ENCODE measurements around the gene SYT2. TPM values are rescaled to one million over a fixed set of nuclear protein-coding genes. Genes with fewer than 3 reads are reported as not detected.

SYT2 gene
- polyA plus RNA-seq, 10 donors, result 0.27 to 0.94 (median 0.39) TPM

GRCh38 chr1:202704601-202705000 lies 5.7 kb downstream of the SYT2 start:
- DNase-seq, result no peak

DNA sequence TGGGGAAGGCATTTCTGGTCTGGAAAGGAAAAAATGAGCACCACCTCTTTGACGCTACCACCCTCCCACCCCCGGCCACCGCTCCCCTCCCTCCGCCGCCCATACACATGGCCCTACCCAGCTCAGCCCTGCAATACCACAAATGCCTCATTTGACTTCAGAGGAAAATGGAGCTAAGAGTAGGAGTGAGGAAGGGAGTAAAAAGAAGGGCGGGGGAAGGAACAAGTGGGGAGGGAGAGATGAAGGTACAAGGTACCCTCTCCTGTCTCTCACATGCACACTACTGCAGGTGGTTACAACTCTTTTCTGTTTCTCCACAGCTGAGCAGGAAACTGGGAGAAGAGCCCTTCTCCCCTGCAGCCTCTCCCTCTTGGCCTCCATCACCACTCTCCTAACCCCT lies 7.1 kb downstream of the SYT2 start:
- DNase-seq, result no peak

DNA sequence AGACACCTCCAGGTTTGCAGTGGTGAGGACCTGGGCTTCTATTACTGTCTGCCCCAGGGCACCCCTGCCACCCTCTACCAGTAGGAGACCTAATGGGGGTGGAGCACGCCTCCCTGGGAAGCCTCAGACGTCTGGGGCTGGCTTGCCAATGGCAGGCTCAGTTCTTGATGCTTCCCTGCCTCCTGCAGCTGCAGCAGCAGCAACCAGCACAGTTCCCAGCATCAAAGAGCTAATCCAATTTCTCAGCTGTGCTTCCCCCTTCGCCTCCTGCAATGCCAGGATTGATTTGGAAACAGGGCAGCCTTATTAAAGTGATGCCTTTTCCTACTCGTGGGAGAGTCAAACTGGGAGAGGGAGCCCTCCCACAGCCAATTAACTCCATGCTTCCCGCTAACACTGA lies 8.2 kb downstream of the SYT2 start:
- DNase-seq, result no peak

DNA sequence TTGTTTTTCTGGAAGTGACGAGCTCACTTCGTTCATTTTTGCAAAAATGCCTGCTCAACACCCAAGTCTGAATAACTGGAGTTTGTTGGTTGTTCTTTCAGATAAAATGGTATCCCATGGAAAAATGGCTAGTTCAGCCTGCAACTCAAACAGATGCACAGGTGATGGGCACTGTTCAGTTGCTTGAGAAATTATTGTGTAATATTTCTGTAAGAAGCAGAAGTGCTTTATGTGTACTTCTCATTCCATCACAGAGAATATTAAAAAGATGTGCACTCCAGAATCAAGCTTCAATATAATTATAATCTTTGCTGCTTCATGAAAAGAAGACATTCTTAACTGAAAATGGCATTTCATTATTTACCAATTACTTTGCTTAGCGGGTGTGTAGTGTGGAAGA lies 9.1 kb downstream of the SYT2 start:
- DNase-seq, result no peak

DNA sequence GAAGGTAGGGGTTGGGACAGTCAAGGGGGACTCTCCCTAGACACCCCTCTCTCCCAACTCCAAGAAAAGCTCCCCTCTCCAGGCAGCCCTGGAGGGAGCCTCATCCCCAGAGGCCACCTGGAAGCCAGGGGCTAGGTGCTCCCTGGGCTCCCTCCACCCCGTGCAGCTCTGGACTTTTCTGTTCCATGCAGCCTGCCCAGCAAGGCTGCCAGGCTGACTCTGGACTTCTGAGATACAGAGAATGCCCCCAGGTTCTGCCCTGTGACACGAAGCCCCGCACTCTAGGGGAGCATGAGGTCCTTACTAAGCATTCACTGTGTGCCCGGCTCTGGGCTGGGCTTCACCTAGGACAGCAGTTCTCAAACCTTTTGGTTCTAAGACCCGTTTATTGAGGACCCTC lies 10.2 kb downstream of the SYT2 start:
- no peak for DNase-seq

DNA sequence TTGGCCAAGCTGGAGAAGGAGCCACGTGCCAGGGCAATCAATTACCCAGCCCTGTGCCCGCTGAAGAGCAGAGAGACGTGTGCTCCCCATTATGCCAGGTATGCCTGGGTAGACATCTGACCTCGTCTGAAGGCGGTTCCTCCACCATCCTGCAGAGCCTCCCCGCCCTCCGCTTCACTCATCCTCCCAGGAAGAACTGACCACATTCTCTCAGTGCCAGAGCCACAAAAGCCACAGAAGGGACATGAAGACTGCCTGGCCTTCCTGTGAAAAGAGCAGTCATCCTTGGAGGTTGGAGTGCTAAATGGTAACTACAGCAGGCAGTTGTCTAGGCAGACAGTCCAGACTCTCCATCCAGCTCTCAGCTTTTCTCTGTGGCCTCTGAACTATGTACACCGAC lies 12.0 kb downstream of the SYT2 start:
- DNase-seq, result no peak

DNA sequence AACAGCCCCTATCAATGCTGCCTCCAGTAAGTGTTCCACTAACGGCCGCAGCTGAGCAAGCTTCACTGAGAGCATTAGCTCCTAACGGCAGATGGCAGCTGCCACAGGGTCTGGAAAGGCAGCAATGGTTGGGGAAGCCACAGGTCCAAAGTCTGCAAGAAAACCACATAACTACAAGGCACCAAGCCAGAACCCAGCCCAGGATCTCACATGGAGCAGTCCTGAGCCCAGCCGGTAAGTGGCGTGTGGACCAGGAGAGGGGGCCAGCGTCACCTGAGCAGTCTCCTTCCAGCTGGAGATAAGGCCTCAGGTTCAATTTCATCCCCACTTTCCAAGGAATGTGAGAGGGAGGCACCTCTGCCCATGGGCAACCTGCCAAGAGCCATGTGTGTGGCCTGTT lies 13.2 kb downstream of the SYT2 start:
- DNase-seq, result no peak

DNA sequence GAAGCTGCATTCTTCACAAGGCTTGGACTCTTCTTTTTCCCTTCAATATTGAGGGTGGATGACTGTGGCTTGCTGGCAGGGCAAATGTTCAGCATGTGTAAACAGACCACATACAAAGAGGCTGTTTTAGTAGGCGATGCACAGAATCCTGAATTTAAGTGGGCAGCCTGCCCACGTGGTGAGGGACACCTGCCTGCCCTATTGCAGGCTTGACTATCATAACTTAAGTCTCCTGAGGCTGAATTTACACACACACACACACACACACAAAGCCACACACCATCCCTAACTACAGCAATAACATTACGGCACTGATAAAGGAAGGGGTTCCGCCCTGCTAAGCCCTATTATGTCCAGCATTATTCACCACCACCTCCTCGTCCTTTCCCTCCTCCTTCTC lies 15.9 kb downstream of the SYT2 start:
- DNase-seq, result no peak

- DNase-seq, result peak; percentile 59 to 85 (median 82)
Observed at GRCh38 chr1:202692959-202693555, 17.2 kb downstream of the SYT2 start.

DNA sequence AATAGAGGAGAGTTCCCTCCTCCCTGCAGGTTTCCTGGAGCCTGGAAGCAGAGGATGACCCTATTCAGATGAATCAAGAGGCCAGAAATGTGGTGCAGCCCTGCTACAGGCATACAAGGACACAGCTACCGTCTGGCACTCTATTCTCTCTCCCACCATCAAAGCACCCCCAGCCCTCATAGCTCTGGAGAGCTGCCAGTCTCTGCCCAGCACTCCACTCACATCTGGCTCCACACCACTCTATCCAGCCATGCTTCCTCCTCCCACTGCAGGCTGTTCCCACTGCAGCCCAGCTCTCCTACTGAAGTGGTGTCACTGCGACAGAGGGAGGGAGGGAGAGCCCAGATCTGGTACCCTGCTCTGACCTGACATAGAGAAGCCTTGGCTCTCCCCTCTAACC lies 18.4 kb downstream of the SYT2 start:
- no peak for DNase-seq

- DNase-seq, result no peak
Observed at GRCh38 chr1:202689493-202690342, 20.5 kb downstream of the SYT2 start.

DNA sequence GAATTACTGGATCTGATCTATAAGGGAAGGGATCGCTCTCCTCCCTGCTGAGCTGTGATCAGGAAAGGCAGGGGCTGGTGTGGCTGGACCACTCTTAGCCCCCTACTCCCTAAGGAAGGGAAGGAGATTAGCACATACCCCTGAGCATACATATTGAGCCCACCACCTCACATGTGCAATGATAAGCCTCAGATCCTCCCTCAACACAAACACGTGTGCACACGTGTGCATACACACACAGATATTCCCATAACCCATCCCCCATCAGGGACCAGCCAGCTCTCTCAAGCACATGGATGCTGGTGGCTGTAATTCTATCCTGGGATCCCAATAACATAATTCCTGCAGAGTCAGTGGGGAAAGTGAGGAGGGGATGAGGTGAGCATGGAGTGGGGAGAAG lies 21.2 kb downstream of the SYT2 start:
- no peak for DNase-seq

DNA sequence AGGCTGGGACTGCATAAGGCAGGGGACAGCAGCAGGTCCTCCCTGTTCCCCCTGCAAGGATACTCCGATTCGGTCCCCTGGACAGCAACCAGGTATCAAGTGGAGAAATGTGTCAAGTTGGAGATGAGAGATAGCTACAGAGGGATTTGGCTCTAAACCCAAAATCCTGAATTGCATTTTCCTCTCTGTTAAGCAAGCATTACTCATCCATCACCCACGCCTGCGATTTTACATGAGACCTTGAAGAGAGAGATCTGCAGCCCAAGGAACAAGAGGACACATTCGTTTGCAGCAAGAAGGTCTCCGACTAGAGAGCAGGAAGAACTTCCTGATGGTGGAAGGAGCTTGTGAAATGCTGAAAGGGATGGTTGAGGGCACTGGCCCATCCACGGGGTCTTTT lies 21.9 kb downstream of the SYT2 start:
- DNase-seq, result no peak

DNA sequence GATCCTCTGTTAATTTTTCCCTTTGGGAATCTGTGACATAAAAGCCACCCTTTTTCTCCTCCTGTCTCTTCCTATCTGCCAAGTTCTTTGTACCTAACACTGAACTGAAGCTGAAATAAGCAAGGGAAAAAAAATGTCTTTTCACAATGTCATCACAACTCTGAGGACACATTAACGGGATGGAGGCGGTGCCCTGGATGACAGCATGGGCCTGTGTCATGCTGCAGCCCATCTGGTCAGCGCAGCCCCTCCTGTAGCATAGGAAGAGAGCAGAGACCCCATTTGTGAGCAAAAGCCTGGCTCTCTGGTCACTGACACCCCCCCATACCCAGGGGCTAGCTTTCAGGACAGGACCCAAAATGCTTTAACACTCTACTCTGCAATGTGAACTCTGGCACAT lies 22.5 kb downstream of the SYT2 start:
- no peak for DNase-seq

DNA sequence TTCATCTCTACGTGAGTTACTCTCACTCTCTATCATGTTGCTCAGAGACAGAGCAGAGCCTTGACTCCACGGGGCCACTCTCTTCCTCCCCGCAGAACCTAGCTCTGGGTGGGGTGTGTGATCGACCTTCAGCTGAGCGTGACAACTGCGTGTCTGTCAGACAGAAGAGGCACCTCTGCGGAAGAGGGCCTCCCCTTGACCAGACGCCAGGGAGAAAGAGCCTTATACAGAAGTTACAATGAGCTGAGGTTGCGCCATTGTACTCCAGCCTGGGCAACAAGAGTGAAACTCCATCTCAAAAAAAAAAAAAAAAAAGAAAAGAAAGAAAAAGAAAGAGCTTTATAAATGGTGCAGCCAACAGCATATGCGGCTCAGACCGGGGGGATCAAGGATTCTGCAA lies 22.9 kb downstream of the SYT2 start:
- no peak for DNase-seq

DNA sequence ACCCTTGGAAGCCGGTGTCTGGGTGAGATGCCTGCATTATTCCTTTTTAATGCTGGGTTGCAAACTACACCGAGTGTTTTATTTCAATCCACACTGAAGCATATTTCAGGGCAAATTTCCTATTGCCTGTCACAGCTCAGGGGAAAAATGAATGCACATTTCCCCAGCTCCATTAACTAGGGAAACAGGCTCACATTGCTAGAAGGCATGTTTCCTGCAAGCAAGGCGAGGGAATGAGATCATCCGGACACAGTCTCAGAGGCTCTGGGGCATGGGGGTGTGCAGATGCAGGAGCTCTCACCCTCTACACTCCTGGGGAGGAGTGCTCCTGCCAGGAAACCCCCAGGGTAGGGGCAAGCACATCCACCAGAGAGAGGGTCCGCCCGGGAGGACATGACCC lies 24.6 kb downstream of the SYT2 start:
- DNase-seq, result no peak

GRCh38 chr1:202684716-202685115 lies 25.5 kb downstream of the SYT2 start:
- DNase-seq, result no peak

- no peak for DNase-seq
Observed at GRCh38 chr1:202683029-202683428, 27.2 kb downstream of the SYT2 start.

- no peak for DNase-seq
Observed at GRCh38 chr1:202682477-202682876, 27.8 kb downstream of the SYT2 start.

- no peak for DNase-seq
Observed at GRCh38 chr1:202681736-202682420, 28.4 kb downstream of the SYT2 start.

GRCh38 chr1:202680586-202681352 lies 29.5 kb downstream of the SYT2 start:
- DNase-seq, result no peak

Data from muscle of back (tissue), 11 donors.